Breast epithelium (tissue), 3 donors: Measurements from ENCODE around the gene GYG1.
A peak's percentile ranks its signal among the peaks of the same experiment; 100 is the strongest.

Experiments
- POLR2A ChIP-seq: fragments of 450-650 bp; IDR thresholded peaks from one replicate; pipeline ENCODE4 v1.6.1; 2016; ENCODE audit warnings: antibody characterized with exemption, mild to moderate bottlenecking, moderate library complexity
- POLR2AphosphoS5 ChIP-seq, 3 donors: sonication (generic); formaldehyde crosslinking; IDR thresholded peaks; one replicate each; pipeline ENCODE4 v1.6.1; 2017; ENCODE audit warnings: antibody characterized with exemption in 3 of 3
- TF ChIP-seq, protein P1 (sequence below), 3 donors: fragments of 450-650 bp; IDR thresholded peaks; one replicate each; pipeline ENCODE4 v1.5.1; 2016 to 2017; ENCODE audit warnings: antibody characterized with exemption in 3 of 3, mild to moderate bottlenecking in 3 of 3, moderate library complexity in 3 of 3

DNA sequence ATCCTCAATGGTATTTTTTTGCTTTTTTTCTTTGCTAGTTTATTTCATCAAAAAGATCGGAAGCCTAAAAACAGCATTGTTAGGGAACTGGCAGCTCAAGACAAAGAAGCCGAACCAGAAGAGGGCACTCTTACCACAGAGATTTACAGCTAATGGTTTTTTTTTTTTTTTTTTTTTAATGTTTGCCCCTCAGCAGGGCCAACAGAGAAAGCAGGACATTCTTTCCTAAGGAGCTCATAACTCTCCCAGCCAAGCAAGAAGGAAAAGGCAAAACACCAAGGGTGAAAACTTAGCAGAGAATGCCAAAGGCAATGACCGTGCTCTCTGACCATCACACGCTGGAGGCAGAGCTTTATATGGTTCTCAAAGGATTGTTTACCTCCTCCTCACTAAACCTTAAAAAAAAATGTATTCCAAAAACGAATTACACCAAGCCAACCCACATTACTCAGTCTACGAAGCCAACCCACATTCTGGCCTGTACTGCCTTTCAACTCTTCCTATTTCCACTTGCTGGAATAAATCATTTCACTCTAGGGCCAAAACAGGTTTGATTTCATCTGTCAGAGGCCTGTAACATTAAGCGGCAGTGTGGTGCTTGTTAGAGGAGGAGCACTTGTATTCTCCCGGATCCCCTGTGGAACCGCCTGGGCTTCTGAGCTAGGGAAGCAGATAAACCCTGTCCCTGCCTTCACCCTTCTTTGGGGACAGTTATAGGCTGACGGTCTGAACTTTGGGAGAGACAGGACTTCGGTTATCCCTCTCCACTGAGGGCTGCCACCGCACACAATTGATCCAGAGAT, 35.6 kb upstream of the GYG1 start:
- TF ChIP-seq, protein P1, sequence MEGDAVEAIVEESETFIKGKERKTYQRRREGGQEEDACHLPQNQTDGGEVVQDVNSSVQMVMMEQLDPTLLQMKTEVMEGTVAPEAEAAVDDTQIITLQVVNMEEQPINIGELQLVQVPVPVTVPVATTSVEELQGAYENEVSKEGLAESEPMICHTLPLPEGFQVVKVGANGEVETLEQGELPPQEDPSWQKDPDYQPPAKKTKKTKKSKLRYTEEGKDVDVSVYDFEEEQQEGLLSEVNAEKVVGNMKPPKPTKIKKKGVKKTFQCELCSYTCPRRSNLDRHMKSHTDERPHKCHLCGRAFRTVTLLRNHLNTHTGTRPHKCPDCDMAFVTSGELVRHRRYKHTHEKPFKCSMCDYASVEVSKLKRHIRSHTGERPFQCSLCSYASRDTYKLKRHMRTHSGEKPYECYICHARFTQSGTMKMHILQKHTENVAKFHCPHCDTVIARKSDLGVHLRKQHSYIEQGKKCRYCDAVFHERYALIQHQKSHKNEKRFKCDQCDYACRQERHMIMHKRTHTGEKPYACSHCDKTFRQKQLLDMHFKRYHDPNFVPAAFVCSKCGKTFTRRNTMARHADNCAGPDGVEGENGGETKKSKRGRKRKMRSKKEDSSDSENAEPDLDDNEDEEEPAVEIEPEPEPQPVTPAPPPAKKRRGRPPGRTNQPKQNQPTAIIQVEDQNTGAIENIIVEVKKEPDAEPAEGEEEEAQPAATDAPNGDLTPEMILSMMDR (IDR thresholded peaks at IDR 0.05), result peak; percentile 54 to 66 (median 55)
- no peak for TF ChIP-seq POLR2A
- peak in 2 of 3 donors; percentile 55 to 61 for TF ChIP-seq POLR2AphosphoS5 (IDR thresholded peaks at IDR 0.05)
